Activated CD4-positive, alpha-beta T cell treated with anti-CD3 and anti-CD28 coated beads for 1 hour (primary cell): ENCODE measurements around the gene NACC2.

ENCODE experiments used
- DNase-seq: peaks from one replicate; pipeline ENCODE4 v3.0.0-alpha.2; 2020

The NACC2 gene

GRCh38 chr9:136128436-136128835, 33.3 kb upstream of the NACC2 start:
- DNase-seq, result no peak

- no peak for DNase-seq
Measured at GRCh38 chr9:136127313-136127712, 32.2 kb upstream of the NACC2 start.

GRCh38 chr9:136124976-136125692, 30.0 kb upstream of the NACC2 start:
- DNase-seq, result no peak

GRCh38 chr9:136122425-136123383, 27.6 kb upstream of the NACC2 start:
- DNase-seq, result peak; percentile 68

- no peak for DNase-seq
Measured at GRCh38 chr9:136121801-136122200, 26.7 kb upstream of the NACC2 start.

- DNase-seq, result no peak
Measured at GRCh38 chr9:136120438-136120844, 25.4 kb upstream of the NACC2 start.

- DNase-seq, result no peak
Measured at GRCh38 chr9:136119883-136120393, 24.8 kb upstream of the NACC2 start.

GRCh38 chr9:136119061-136119882, 24.2 kb upstream of the NACC2 start:
- no peak for DNase-seq

- peak; percentile 96 for DNase-seq
Measured at GRCh38 chr9:136118320-136119060, 23.4 kb upstream of the NACC2 start, which contains the start of gene TMEM250. TSS of gene TMEM250 (minus strand) at chr9:136118875. CDS start at chr9:136116900, 1,975 bp downstream.

GRCh38 chr9:136117916-136118319, 22.8 kb upstream of the NACC2 start:
- DNase-seq, result no peak

- DNase-seq, result no peak
Measured at GRCh38 chr9:136117291-136117915, 22.3 kb upstream of the NACC2 start.

GRCh38 chr9:136116360-136117098, 21.4 kb upstream of the NACC2 start:
- no peak for DNase-seq

GRCh38 chr9:136115641-136116359, 20.7 kb upstream of the NACC2 start:
- DNase-seq, result no peak

GRCh38 chr9:136115206-136115605, 20.1 kb upstream of the NACC2 start:
- DNase-seq, result no peak

GRCh38 chr9:136114610-136115009, 19.5 kb upstream of the NACC2 start:
- DNase-seq, result no peak

GRCh38 chr9:136112541-136112940, 17.5 kb upstream of the NACC2 start:
- no peak for DNase-seq

GRCh38 chr9:136111910-136112309, 16.8 kb upstream of the NACC2 start:
- no peak for DNase-seq

- DNase-seq, result no peak
Measured at GRCh38 chr9:136111190-136111589, 16.1 kb upstream of the NACC2 start.

GRCh38 chr9:136110082-136111061, 15.3 kb upstream of the NACC2 start:
- no peak for DNase-seq
